ENCODE results near the gene AIP. TPM values are rescaled to one million over a fixed set of nuclear protein-coding genes. Genes with fewer than 3 reads are reported as not detected.

AIP gene
- total and polyA plus RNA-seq, 9 of the 15 experiments (the other 6 are each of a cell fraction or from before 2014, with no cell fraction given), result 5.2 to 92.5 (median 52.7) TPM

- no peaks in the 10 kb centered on the region for H3K27me3 ChIP-seq (ENCODE audit: control insufficient read depth in 2 of 2, insufficient read depth in 2 of 2, low read length in 2 of 2)
- H2AFZ ChIP-seq (ENCODE audit: low read depth, low read length), result peak overlapping the region; percentile 96
- H3K4me3 ChIP-seq, result peak overlapping the region; percentile 76
- H4K20me1 ChIP-seq (replicated peaks; ENCODE audit: control insufficient read depth, insufficient read depth, low read length), result no peaks in the 10 kb centered on the region
- ChIA-PET POLR2A (no interaction called here), CTCF (ENCODE audit: low intra/inter-chr PET ratio) (interaction anchor here (0.5 kb wide), 1 partner anchor 44 kb away, joined by 4 read pairs; no protein-coding TSS in a partner anchor)
- no peak for DNase-seq (ENCODE audit: extremely low read depth in 1 of 4, low spot score in 3 of 4)
- no peak for FAIRE-seq
- H3K9ac ChIP-seq (ENCODE audit: insufficient read depth in 1 of 2, low read depth in 2 of 2, low read length in 2 of 2), result peak overlapping the region; percentile 76 to 98
- peak overlapping the region; percentile 72 for H3K27ac ChIP-seq (ENCODE audit: extremely low read depth, low read depth, low read length)
- peaks cover 6 to 37% of the 10 kb centered on the region in 2 experiments; a peak in 4 of 5 replicates for H3K4me1 ChIP-seq (replicated peaks in 1 of 2; ENCODE audit: control insufficient read depth in 2 of 2, insufficient read depth in 2 of 2, low read length in 2 of 2)
- no peaks in the 10 kb centered on the region for H3K36me3 ChIP-seq (ENCODE audit: control insufficient read depth, insufficient read depth, low read length)
- no peaks in the 10 kb centered on the region for H3K9me1 ChIP-seq (ENCODE audit: control insufficient read depth, insufficient read depth, low read length)
- no peaks in the 10 kb centered on the region for H3K9me3 ChIP-seq (replicated peaks; ENCODE audit: control insufficient read depth, insufficient read depth, low read depth, low read length)
- in situ Hi-C loops (cut with MboI), result no loop called here
- ATAC-seq, result no peak
- intact Hi-C loops (cut with micrococcal nuclease), result loop anchor here (1.0 to 5.0 kb wide), 2 partner anchors 47 to 68 kb away; partner anchors contain the start of gene PPP1CA
- peak overlapping the region; percentile 86 for H3K4me2 ChIP-seq (ENCODE audit: insufficient read depth, low read length)
- 7% methylated on average over 9 of the region's 9 CpGs for WGBS (ENCODE audit: insufficient coverage, low coverage, missing lambda C conversion rate)
- peaks cover 12% of the 10 kb centered on the region for H3K79me2 ChIP-seq (ENCODE audit: control insufficient read depth, insufficient read depth, low read length)
- TSS peak; percentile 40 for BruUV-seq (replicated peaks)
- TF ChIP-seq NFRKB (IDR thresholded peaks at IDR 0.05; ENCODE audit: low read depth) (peak; percentile 55; the same call in 1 of the 2 replicates), MYC (IDR thresholded peaks at IDR 0.05; ENCODE audit: low read depth, low read length) (no peak), MYC (CRISPR knock-in tag; IDR thresholded peaks at IDR 0.05; ENCODE audit: borderline replicate concordance, low read depth) (peak; percentile 28; the same call in 1 of the 2 replicates), NR2C1 (IDR thresholded peaks at IDR 0.05) (no peak), NR2C1 (tag; IDR thresholded peaks at IDR 0.05) (no peak), SIRT6 (IDR thresholded peaks at IDR 0.05; ENCODE audit: low read depth, low read length) (no peak), SP1 (CRISPR knock-in tag; IDR thresholded peaks at IDR 0.05) (no peak), THRAP3 (IDR thresholded peaks at IDR 0.05; ENCODE audit: borderline replicate concordance) (no peak), STAT6 (CRISPR knock-in tag; IDR thresholded peaks at IDR 0.05) (no peak), ZNF239 (CRISPR knock-in tag; IDR thresholded peaks at IDR 0.05) (peak; percentile 38; the same call in 1 of the 2 replicates), FOXA3 (CRISPR knock-in tag; conservative IDR thresholded peaks at IDR 0.05 in 1 of 2, IDR thresholded peaks at IDR 0.05 in 1 of 2) (no peak), ZNF699 (CRISPR knock-in tag; IDR thresholded peaks at IDR 0.05; ENCODE audit: insufficient replicate concordance) (no peak), L3MBTL2 (IDR thresholded peaks at IDR 0.05) (no peak), ZNF639 (CRISPR knock-in tag; conservative IDR thresholded peaks at IDR 0.05 in 1 of 2, IDR thresholded peaks at IDR 0.05 in 1 of 2) (no peak), NR2C2 (CRISPR knock-in tag; IDR thresholded peaks at IDR 0.05) (no peak), NR2C2 (tag; IDR thresholded peaks at IDR 0.05) (0 out of 2 replicates have a peak, but pooled peaks have one; percentile 3), GATA2 (CRISPR knock-in tag; IDR thresholded peaks at IDR 0.05) (no peak), BCOR (IDR thresholded peaks at IDR 0.05) (0 out of 2 replicates have a peak, but pooled peaks have one; percentile 8), SMC3 (conservative IDR thresholded peaks at IDR 0.05; ENCODE audit: insufficient read depth, low read depth, low read length) (no peak), ZFP36 (IDR thresholded peaks at IDR 0.05; ENCODE audit: low read depth, low read length, partially characterized antibody) (no peak), ZNF668 (CRISPR knock-in tag; IDR thresholded peaks at IDR 0.05) (no peak)
Measured at GRCh38 chr11:67469508-67469811, 13.4 kb upstream of the AIP start.

Data from K562 (cell line).